Adrenal gland (tissue), 12 donors: ENCODE measurements around the gene DSN1. TPM values are rescaled to one million over a fixed set of nuclear protein-coding genes. Genes with fewer than 3 reads are reported as not detected.

ENCODE experiments used
- DNase-seq, 7 donors: peaks; one replicate each; pipeline ENCODE4 v3.0.0-alpha.2; 2019 to 2020
- H3K27ac ChIP-seq, 5 donors: fragments of 200-600 bp; sonication (generic) in 4 of 5; 1 replicate in 3 of 5; 2 replicates in 2 of 5; pipeline versions ENCODE4 v1.5.1 to v1.8.0; 2016 to 2020; ENCODE audit warnings: mild to moderate bottlenecking in 1 of 5
- H3K27me3 ChIP-seq: fragments of 200-600 bp; 2 replicates; pipeline ENCODE4 v1.8.0; 2021
- H3K36me3 ChIP-seq, 2 donors: fragments of 200-600 bp; replicated peaks in 1 of 2; 1 replicate in 1 of 2; 2 replicates in 1 of 2; pipeline versions ENCODE4 v1.5.1 to v1.8.0; 2018 to 2022
- H3K4me1 ChIP-seq, 2 donors: fragments of 200-600 bp; replicated peaks in 1 of 2; 1 replicate in 1 of 2; 2 replicates in 1 of 2; pipeline versions ENCODE4 v1.5.1 to v1.8.0; 2018 to 2021
- H3K4me3 ChIP-seq, 4 donors: fragments of 200-600 bp; sonication (generic) in 3 of 4; one replicate each; pipeline ENCODE4 v1.5.1; 2016 to 2018
- H3K9me3 ChIP-seq, 3 donors: fragments of 200-600 bp; sonication (generic) in 1 of 3; replicated peaks in 1 of 3; 1 replicate in 2 of 3; 2 replicates in 1 of 3; pipeline versions ENCODE4 v1.5.1 to v1.8.0; 2016 to 2021
- CTCF ChIP-seq, 6 experiments: fragments of 450-650 bp in 4 of 6; fragments of 200-600 bp in 2 of 6; sonication (generic) in 1 of 6; IDR thresholded peaks; 1 replicate in 5 of 6; 2 replicates in 1 of 6; pipeline versions ENCODE4 v1.5.1 to v1.8.0; 2016 to 2021; ENCODE audit warnings: antibody characterized with exemption in 6 of 6, mild to moderate bottlenecking in 2 of 6, moderate library complexity in 1 of 6
- POLR2A ChIP-seq, 2 donors: fragments of 450-650 bp; IDR thresholded peaks; one replicate each; pipeline ENCODE4 v1.6.1; 2017; ENCODE audit warnings: antibody characterized with exemption in 2 of 2, mild to moderate bottlenecking in 2 of 2, moderate library complexity in 1 of 2
- WGBS, 4 donors: extraction: QIAGEN DNeasy Blood & Tissue Kit in 2 of 4; methylation state at CpG; one replicate each; pipeline versions ENCODE4 v1.1.5 to v1.1.7; 2013 to 2017; 5-methylcytosine and 5-hydroxymethylcytosine counted together
- intact Hi-C, 2 donors: fragments of 100-400 bp; cut with DNase I; formaldehyde crosslinking; loops; one replicate each; pipeline versions ENCODE4 v1.14.1 to v1.15.0; 2022 to 2023
- polyA plus RNA-seq, 3 donors: library from polyadenylated mRNA; stranded (reverse); fragments of 200-250 nt in 2 of 3; fragments of 350-450 nt in 1 of 3; fragmentation: Illumina TruSeq in 1 of 3; extraction: RNeasy Lipid Tissue Mini Kit (QIAGEN cat#74804) in 1 of 3; gene quantifications; one replicate each; pipeline ENCODE4 v1.2.3, GENCODE V29; 2013 to 2014
- total RNA-seq, 9 donors: library from RNA; depleted of rRNA in 4 of 9; stranded (reverse); fragments of >200 nt in 4 of 9; fragments of 120-200 nt in 1 of 9; fragmentation: NEBNext Ultra II Directional in 1 of 9; extraction: Animal tissue kit (Norgen Biotek cat#: 25700) in 1 of 9; gene quantifications; one replicate each; pipeline versions ENCODE4 v1.1.0 to v1.2.4, GENCODE V29; 2013 to 2023
- donor health status: healthy with polysubstance abuse.
- donor health status: Bipolar disorder and iron deficiency.
- donor health status: DM: yes; HTN: yes; CAD: no.
- donor health status: DM: no; HTN: no; CAD: no.
- donor health status: DM: no; HTN: no; CAD: no.
- donor health status: DM: yes; HTN: yes; CAD: no.

DSN1 gene
- total and polyA plus RNA-seq, 12 donors: 6.7 to 23.5 (median 15.5) TPM

DNA sequence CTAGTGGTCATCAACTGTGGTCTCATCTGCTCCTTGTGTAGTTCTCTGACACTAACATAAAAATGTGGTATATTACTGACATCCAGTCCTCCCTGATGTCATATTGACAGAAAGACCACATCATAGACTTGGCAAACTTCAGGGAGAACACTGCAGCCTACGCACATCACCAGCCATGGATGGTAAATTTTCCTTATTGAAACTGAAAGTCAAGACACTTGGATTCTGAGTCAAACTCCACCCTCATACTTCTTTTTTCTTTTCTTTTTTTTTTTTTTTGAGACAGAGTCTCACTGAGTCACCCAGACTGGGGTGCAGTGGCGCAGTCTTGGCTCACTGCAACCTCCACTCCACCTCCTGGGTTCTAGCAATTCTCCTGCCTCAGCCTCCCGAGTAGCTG lies 53.1 kb downstream of the DSN1 start:
- Histone ChIP-seq H3K27me3 (no peaks in the 10 kb centered on the region), H3K36me3 (peaks cover 0 to 4% of the 10 kb centered on the region in 2 donors), H3K27ac (no peak overlapping the region), H3K4me3 (no peak overlapping the region), H3K9me3 (no peaks in the 10 kb centered on the region), H3K4me1 (no peaks in the 10 kb centered on the region)
- intact Hi-C loops: no loop called here
- 85 to 94% (median 92%) methylated on average over 3 of the region's 3 CpGs for WGBS, 4 donors
- no peak for DNase-seq
- TF ChIP-seq CTCF (IDR thresholded peaks at IDR 0.05) (no peak), POLR2A (IDR thresholded peaks at IDR 0.05) (no peak)

- Histone ChIP-seq H3K4me3 (no peak overlapping the region), H3K36me3 (peaks cover 0 to 4% of the 10 kb centered on the region in 2 donors), H3K9me3 (no peaks in the 10 kb centered on the region), H3K27ac (no peak overlapping the region), H3K4me1 (no peaks in the 10 kb centered on the region), H3K27me3 (no peaks in the 10 kb centered on the region)
- intact Hi-C loops: no loop called here
- DNase-seq: peak in 3 of 7 donors; percentile 19 to 51 (median 32)
- TF ChIP-seq POLR2A (IDR thresholded peaks at IDR 0.05): no peak
- peak in 5 of 6 experiments; percentile 9 to 54 (median 40) for TF ChIP-seq CTCF (IDR thresholded peaks at IDR 0.05)
- 89 to 97% (median 95%) methylated on average over 2 of the region's 2 CpGs for WGBS, 4 donors
Measured at GRCh38 chr20:36717657-36718056, 55.9 kb downstream of the DSN1 start.

DNA sequence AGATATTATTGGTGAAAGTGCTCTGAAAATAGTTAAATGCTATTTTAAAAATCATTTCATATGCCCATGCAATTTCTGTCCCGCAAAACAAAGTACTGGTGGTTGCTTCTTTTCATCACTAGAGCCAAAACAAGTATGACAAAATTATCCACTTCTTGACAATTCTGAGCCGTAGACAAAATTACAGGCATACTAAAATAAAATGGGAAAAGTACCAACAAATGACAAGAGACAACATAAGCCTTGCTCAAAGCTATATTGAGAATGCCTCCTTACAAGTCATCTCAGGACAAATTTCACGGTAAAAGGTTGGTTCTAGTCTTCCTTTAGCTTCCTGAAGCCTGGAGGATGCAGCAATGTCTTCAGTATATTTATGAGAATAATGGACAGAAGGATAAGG lies 56.5 kb downstream of the DSN1 start:
- Histone ChIP-seq H3K4me3 (no peak overlapping the region), H3K27ac (no peak overlapping the region), H3K27me3 (no peaks in the 10 kb centered on the region), H3K36me3 (peaks cover 0 to 4% of the 10 kb centered on the region in 2 donors), H3K4me1 (no peaks in the 10 kb centered on the region), H3K9me3 (no peaks in the 10 kb centered on the region)
- no peak for DNase-seq
- TF ChIP-seq POLR2A (IDR thresholded peaks at IDR 0.05) (no peak), CTCF (IDR thresholded peaks at IDR 0.05) (no peak)
- intact Hi-C loops: no loop called here
- 82 to 96% (median 87%) methylated on average over 3 of the region's 3 CpGs for WGBS, 4 donors

DNA sequence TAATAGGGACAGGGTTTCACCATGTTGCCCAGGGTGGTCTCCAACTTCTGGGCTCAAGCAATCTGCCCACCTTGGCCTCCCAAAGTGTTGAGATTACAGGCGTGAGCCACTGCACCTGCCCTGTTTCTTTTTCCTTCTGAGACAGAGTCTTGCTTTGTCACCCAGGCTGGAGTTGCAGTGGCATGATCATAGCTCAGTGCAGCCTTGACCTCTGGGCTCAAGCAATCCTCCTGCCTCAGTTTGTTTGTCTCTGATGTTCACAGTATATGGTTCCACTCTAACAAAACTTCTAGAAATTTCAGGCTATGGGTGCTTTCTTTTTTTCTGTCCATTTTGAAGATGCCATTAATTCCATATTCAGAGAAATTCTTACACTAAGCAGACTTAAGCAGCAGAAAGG lies 60.8 kb downstream of the DSN1 start:
- no peak for DNase-seq
- Histone ChIP-seq H3K27ac (no peak overlapping the region), H3K4me1 (peaks cover 0 to 6% of the 10 kb centered on the region in 2 donors), H3K36me3 (no peaks in the 10 kb centered on the region), H3K4me3 (no peak overlapping the region), H3K27me3 (no peaks in the 10 kb centered on the region), H3K9me3 (no peaks in the 10 kb centered on the region)
- no peak for TF ChIP-seq CTCF (IDR thresholded peaks at IDR 0.05)
- no peak for TF ChIP-seq POLR2A (IDR thresholded peaks at IDR 0.05)
- WGBS, 4 donors: 40 to 100% (median 58%) methylated on average over 1 of the region's 1 CpG
- intact Hi-C loops: no loop called here
